ENCODE results near the gene ERICH3.

DNA sequence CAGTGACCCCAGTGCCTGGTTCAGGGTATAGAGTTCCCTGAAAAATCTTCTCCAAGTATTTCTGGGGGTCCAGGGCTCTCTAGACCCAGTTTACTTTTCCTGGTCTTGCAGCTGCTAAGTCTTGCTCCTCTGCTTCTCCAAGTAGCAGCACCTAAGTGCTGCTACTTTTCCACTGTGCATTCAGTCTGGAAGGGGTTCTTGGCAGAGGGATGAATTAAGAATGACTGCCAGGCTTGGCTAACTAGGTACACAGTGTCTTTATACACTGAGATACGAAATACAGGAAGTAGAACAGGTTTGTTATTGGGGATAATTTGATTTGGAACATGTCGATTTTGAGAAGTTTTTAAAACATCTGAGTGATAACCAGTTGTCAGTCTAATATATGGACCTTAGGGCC, 24.2 kb upstream of the ERICH3 start:
- TF ChIP-seq EZH2 (IDR thresholded peaks at IDR 0.05) (no peak), POLR2AphosphoS5 (IDR thresholded peaks at IDR 0.05; ENCODE audit: borderline replicate concordance, low read depth, low read length) (no peak), FOXP2 (optimal IDR thresholded peaks at IDR 0.05; ENCODE audit: control extremely low read depth, extremely low read length, insufficient read depth) (no peak)

Measured in SK-N-MC (cell line).